GM12878 (cell line): ENCODE measurements around the gene ZDHHC14. TPM values are rescaled to one million over a fixed set of nuclear protein-coding genes. Genes with fewer than 3 reads are reported as not detected.

Source experiments
- ATAC-seq: fragments of 200-7000 bp; cut with Tn5 transposase; 3 replicates; pipeline ENCODE4 v1.9.1; 2020; ENCODE audit warnings: mild to moderate bottlenecking, moderate library complexity
- BruUV-seq: library from RNA; stranded (reverse); fragments of 400-500 nt; replicated peaks from 2 replicates; lab custom pipeline; 2021; lab: Mats Ljungman, UMichigan
- CTCF ChIA-PET: fragments of 300-600 bp; sonication (Branson Sonifier 250); formaldehyde crosslinking; extraction: SDS; loops from one replicate; lab custom pipeline; 2021; ENCODE audit warnings: inconsistent platforms; lab: Yijun Ruan, JAX
- POLR2A ChIA-PET: fragments of 350-600 bp; formaldehyde crosslinking; extraction: SDS; loops from one replicate; lab custom pipeline; 2021; ENCODE audit warnings: inconsistent platforms; lab: Charles Lee
- RAD21 ChIA-PET: fragments of 300-600 bp; sonication (Branson Sonifier 250); formaldehyde crosslinking; loops from one replicate; lab custom pipeline; 2023; ENCODE audit warnings: antibody characterized with exemption; ENCODE audit not compliant: unreplicated experiment; lab: Charles Lee
- SMC1A ChIA-PET: fragments of 300-600 bp; sonication (Branson Sonifier 250); formaldehyde crosslinking; loops from one replicate; lab custom pipeline; 2023; ENCODE audit not compliant: unreplicated experiment, uncharacterized antibody; lab: Charles Lee
- DNase-seq: peaks from one replicate; pipeline ENCODE4 v3.0.0-alpha.2; 2011; ENCODE audit warnings: low read depth, low spot score
- FAIRE-seq: peaks from 3 replicates; lab custom pipeline; 2011; peaks lifted over from hg19 to GRCh38; lab: Jason Lieb, UNC
- H2AFZ ChIP-seq: 2 replicates; pipeline ENCODE4 v1.6.0; 2011; ENCODE audit warnings: low read depth, low read length, control low read depth; ENCODE audit not compliant: control insufficient read depth
- H3K27ac ChIP-seq: 2 replicates; pipeline ENCODE4 v1.5.1; 2011; ENCODE audit warnings: control low read depth; ENCODE audit not compliant: control insufficient read depth, insufficient read depth
- H3K27me3 ChIP-seq, 2 experiments: replicated peaks in 1 of 2; 2 replicates each; pipeline versions ENCODE4 v1.6.0 to v1.6.1; 2011; ENCODE audit warnings: low read length in 1 of 2; ENCODE audit not compliant: control insufficient read depth in 2 of 2, insufficient read depth in 2 of 2
- H3K36me3 ChIP-seq, 2 experiments: 2 replicates each; pipeline ENCODE4 v1.5.1; 2011; ENCODE audit warnings: low read length in 1 of 2; ENCODE audit not compliant: control insufficient read depth in 2 of 2, insufficient read depth in 2 of 2
- H3K4me1 ChIP-seq: 2 replicates; pipeline ENCODE4 v1.6.1; 2011; ENCODE audit warnings: mild to moderate bottlenecking, low read length, moderate library complexity, mixed read lengths; ENCODE audit not compliant: control insufficient read depth, insufficient read depth
- H3K4me2 ChIP-seq: 2 replicates; pipeline ENCODE4 v1.6.0; 2011; ENCODE audit warnings: control low read depth; ENCODE audit not compliant: control insufficient read depth, insufficient read depth
- H3K4me3 ChIP-seq: fragments of 200-600 bp; sonication (generic); 2 replicates; pipeline ENCODE4 v1.5.1; 2016
- H3K79me2 ChIP-seq: 2 replicates; pipeline ENCODE4 v1.6.0; 2011; ENCODE audit warnings: low read length; ENCODE audit not compliant: control insufficient read depth, insufficient read depth
- H3K9ac ChIP-seq: 2 replicates; pipeline ENCODE4 v1.8.0; 2011; ENCODE audit warnings: low read length, control low read depth, mixed read lengths; ENCODE audit not compliant: control insufficient read depth, insufficient read depth
- H3K9me3 ChIP-seq: replicated peaks from 3 replicates; pipeline ENCODE4 v1.5.1; 2011; ENCODE audit warnings: mild to moderate bottlenecking, low read length; ENCODE audit not compliant: control insufficient read depth, insufficient read depth
- H4K20me1 ChIP-seq: 2 replicates; pipeline ENCODE4 v1.6.0; 2011; ENCODE audit not compliant: control insufficient read depth, insufficient read depth
- CBX5 ChIP-seq: sonication (generic); IDR thresholded peaks from 2 replicates; pipeline ENCODE4 v1.6.1; 2016; ENCODE audit warnings: low read depth, moderate library complexity, mild to moderate bottlenecking, inconsistent platforms
- CTCF ChIP-seq, 3 experiments: IDR thresholded peaks in 2 of 3; conservative IDR thresholded peaks in 1 of 3; 2 replicates each; pipeline ENCODE4 v1.5.1; 2011; ENCODE audit warnings: low read depth in 3 of 3, low read length in 3 of 3, mild to moderate bottlenecking in 3 of 3, control low read depth in 2 of 3, moderate library complexity in 2 of 3, inconsistent platforms in 1 of 3, mixed read lengths in 1 of 3; ENCODE audit not compliant: control insufficient read depth in 2 of 3, insufficient read depth in 1 of 3; ENCODE audit errors: extremely low read depth in 1 of 3
- FOXM1 ChIP-seq: IDR thresholded peaks from 2 replicates; pipeline ENCODE4 v1.6.1; 2012; ENCODE audit warnings: low read depth, mild to moderate bottlenecking, inconsistent platforms, low read length, moderate library complexity
- RUNX3 ChIP-seq: IDR thresholded peaks from 2 replicates; pipeline ENCODE4 v1.6.1; 2012; ENCODE audit warnings: low read length, inconsistent platforms
- SPI1 ChIP-seq: IDR thresholded peaks from 2 replicates; pipeline ENCODE4 v1.6.1; 2011; ENCODE audit warnings: low read depth, mild to moderate bottlenecking, low read length, moderate library complexity, borderline replicate concordance; ENCODE audit not compliant: insufficient read depth
- WRNIP1 ChIP-seq: IDR thresholded peaks from 2 replicates; pipeline ENCODE4 v1.6.1; 2011; ENCODE audit warnings: low read depth, low read length, improper control_type of control experiment, borderline replicate concordance
- WGBS: methylation state at CpG from one replicate; pipeline ENCODE4 v1.1.6; 2016; ENCODE audit warnings: low lambda C conversion rate; ENCODE audit not compliant: insufficient replicate concordance, insufficient coverage; ENCODE audit errors: missing lambda C conversion rate; 5-methylcytosine and 5-hydroxymethylcytosine counted together
- in situ Hi-C: fragments of 300-500 bp; cut with MboI; formaldehyde crosslinking; loops from 9 replicates; pipeline ENCODE4 v1.14.3; 2018; ENCODE audit warnings: mixed read lengths
- intact Hi-C: fragments of 100-400 bp; cut with micrococcal nuclease; formaldehyde crosslinking; loops from one replicate; pipeline ENCODE4 v1.14.2; 2022; ENCODE audit not compliant: unreplicated experiment
- polyA plus RNA-seq, 11 experiments: library from polyadenylated mRNA; depleted of rRNA in 4 of 11; unstranded in 6 of 11; stranded (reverse) in 5 of 11; fragments of >200 nt; fragmentation: Nextera tagmentation in 4 of 11; fragmentation: Illumina TruSeq in 1 of 11; extraction: Ambion mirVana in 4 of 11; extraction: Trizol in 1 of 11; gene quantifications; 1 replicate in 1 of 11; 2 replicates in 10 of 11; pipeline versions ENCODE4 v1.2.1 to v1.2.3, GENCODE V29; 2011 to 2016; ENCODE audit warnings: inconsistent platforms in 2 of 11, missing spikeins in 2 of 11, low read depth in 1 of 11
- total RNA-seq, 4 experiments: library from RNA; depleted of rRNA in 3 of 4; stranded (reverse); fragments of >200 nt in 3 of 4; fragmentation: Illumina TruSeq in 1 of 4; extraction: Trizol in 1 of 4; gene quantifications; 2 replicates each; pipeline versions ENCODE4 v1.2.1 to v1.2.3, GENCODE V29; 2013 to 2021
- TF ChIP-seq, protein P1 (sequence below): IDR thresholded peaks from 2 replicates; pipeline ENCODE4 v1.6.1; 2012; ENCODE audit warnings: improper control_type of control experiment, low read depth, low read length; ENCODE audit not compliant: insufficient replicate concordance

Gene ZDHHC14
- total and polyA plus RNA-seq, 10 of the 15 experiments (the other 5 are each of a cell fraction or from before 2014, with no cell fraction given) = 0.15 to 16.0 (median 0.76) TPM; not detected in 1

DNA sequence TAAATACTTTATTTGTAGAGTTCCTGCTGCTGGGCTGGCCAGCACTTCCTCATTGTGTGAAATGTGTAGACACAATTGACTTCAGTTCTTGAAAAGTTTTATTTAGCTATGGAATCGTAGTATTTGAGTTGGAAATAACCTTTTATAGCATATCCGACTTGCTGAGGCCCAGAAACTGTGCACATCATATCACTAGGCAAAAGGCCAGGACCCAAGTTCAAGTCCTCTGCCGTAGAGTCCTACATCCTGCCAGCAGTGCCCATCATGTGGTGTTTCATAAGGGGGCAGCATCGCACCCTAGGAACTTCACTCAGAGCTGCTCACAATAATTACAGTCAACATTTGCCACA lies 234.4 kb downstream of the ZDHHC14 start:
- Histone ChIP-seq H3K4me2 (no peak overlapping the region), H2AFZ (no peak overlapping the region), H3K4me1 (no peaks in the 10 kb centered on the region)
- RAD21 ChIA-PET = interaction anchor here (1.0 to 1.5 kb wide), 4 partner anchors 44 to 341 kb away, joined by 3 read pairs; no protein-coding TSS in a partner anchor
- BruUV-seq = no TSS peak
- DNase-seq = no peak
- TF ChIP-seq SPI1 (peak; percentile 27; the same call in 1 of the 2 replicates), WRNIP1 (no peak), RUNX3 (no peak), CTCF (IDR thresholded peaks at IDR 0.05 in 2 of 3, conservative IDR thresholded peaks at IDR 0.05 in 1 of 3; ENCODE audit: control insufficient read depth in 2 of 3, extremely low read depth in 1 of 3, insufficient read depth in 1 of 3, low read depth in 3 of 3, low read length in 3 of 3) (0 out of 6 replicates have a peak, but pooled peaks of 1 of the 3 experiments have one; percentile 4), FOXM1 (no peak), CBX5 (no peak)
- TF ChIP-seq, protein P1, sequence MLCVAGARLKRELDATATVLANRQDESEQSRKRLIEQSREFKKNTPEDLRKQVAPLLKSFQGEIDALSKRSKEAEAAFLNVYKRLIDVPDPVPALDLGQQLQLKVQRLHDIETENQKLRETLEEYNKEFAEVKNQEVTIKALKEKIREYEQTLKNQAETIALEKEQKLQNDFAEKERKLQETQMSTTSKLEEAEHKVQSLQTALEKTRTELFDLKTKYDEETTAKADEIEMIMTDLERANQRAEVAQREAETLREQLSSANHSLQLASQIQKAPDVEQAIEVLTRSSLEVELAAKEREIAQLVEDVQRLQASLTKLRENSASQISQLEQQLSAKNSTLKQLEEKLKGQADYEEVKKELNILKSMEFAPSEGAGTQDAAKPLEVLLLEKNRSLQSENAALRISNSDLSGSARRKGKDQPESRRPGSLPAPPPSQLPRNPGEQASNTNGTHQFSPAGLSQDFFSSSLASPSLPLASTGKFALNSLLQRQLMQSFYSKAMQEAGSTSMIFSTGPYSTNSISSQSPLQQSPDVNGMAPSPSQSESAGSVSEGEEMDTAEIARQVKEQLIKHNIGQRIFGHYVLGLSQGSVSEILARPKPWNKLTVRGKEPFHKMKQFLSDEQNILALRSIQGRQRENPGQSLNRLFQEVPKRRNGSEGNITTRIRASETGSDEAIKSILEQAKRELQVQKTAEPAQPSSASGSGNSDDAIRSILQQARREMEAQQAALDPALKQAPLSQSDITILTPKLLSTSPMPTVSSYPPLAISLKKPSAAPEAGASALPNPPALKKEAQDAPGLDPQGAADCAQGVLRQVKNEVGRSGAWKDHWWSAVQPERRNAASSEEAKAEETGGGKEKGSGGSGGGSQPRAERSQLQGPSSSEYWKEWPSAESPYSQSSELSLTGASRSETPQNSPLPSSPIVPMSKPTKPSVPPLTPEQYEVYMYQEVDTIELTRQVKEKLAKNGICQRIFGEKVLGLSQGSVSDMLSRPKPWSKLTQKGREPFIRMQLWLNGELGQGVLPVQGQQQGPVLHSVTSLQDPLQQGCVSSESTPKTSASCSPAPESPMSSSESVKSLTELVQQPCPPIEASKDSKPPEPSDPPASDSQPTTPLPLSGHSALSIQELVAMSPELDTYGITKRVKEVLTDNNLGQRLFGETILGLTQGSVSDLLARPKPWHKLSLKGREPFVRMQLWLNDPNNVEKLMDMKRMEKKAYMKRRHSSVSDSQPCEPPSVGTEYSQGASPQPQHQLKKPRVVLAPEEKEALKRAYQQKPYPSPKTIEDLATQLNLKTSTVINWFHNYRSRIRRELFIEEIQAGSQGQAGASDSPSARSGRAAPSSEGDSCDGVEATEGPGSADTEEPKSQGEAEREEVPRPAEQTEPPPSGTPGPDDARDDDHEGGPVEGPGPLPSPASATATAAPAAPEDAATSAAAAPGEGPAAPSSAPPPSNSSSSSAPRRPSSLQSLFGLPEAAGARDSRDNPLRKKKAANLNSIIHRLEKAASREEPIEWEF = no peak
- TF ChIP-seq, all 136 proteins: peak for 2
- FAIRE-seq = no peak
- no peaks in the 10 kb centered on the region for H3K27me3 ChIP-seq
- 16% methylated on average over 4 of the region's 4 CpGs for WGBS
- no peaks in the 10 kb centered on the region for H3K9me3 ChIP-seq
- SMC1A ChIA-PET = interaction anchor here (1.0 to 3.7 kb wide), 6 partner anchors 10 to 301 kb away, joined by 3 to 18 read pairs (median 3); no protein-coding TSS in a partner anchor
- CTCF ChIA-PET = interaction anchor here (0.7 to 3.3 kb wide), 6 partner anchors 9 to 301 kb away, joined by 3 to 26 read pairs (median 4); no protein-coding TSS in a partner anchor
- H3K9ac ChIP-seq = no peak overlapping the region
- intact Hi-C loops (no loop called here), in situ Hi-C loops (no loop called here)
- H4K20me1 ChIP-seq = no peaks in the 10 kb centered on the region
- ATAC-seq = no peak
- H3K4me3 ChIP-seq = no peak overlapping the region
- H3K79me2 ChIP-seq = no peaks in the 10 kb centered on the region
- no peaks in the 10 kb centered on the region for H3K36me3 ChIP-seq
- POLR2A ChIA-PET = no interaction called here
- no peak overlapping the region for H3K27ac ChIP-seq
